ENCODE results near the gene PTPRE.

GRCh38 chr10:128097783-128098182 lies 190.9 kb downstream of the PTPRE start:
- no peak for TF ChIP-seq CTCF (IDR thresholded peaks at IDR 0.05)
- TF ChIP-seq POLR2A (IDR thresholded peaks at IDR 0.05), result no peak
- no peak for TF ChIP-seq EP300 (IDR thresholded peaks at IDR 0.05)
